HepG2 (cell line): ENCODE data around the gene SERPINA6. TPM values are rescaled to one million over a fixed set of nuclear protein-coding genes. Genes with fewer than 3 reads are reported as not detected.
A peak's percentile ranks its signal among the peaks of the same experiment; 100 is the strongest.

Experiments
- DMTF1 ChIP-seq: sonication (generic); formaldehyde crosslinking; IDR thresholded peaks from 2 replicates; pipeline ENCODE4 v1.4.0; 2020; ENCODE audit warnings: mild to moderate bottlenecking, missing genetic modification reagents
- FOSL1 ChIP-seq: sonication (generic); formaldehyde crosslinking; IDR thresholded peaks from 2 replicates; pipeline ENCODE4 v1.9.0; 2021; ENCODE audit warnings: missing genetic modification reagents, borderline replicate concordance
- HHEX ChIP-seq: IDR thresholded peaks from 2 replicates; pipeline ENCODE4 v1.6.1; 2016; ENCODE audit warnings: control low read depth
- KLF6 ChIP-seq: IDR thresholded peaks from 2 replicates; pipeline ENCODE4 v1.8.0; 2016; ENCODE audit warnings: missing biosample characterization, missing genetic modification reagents
- MAF1 ChIP-seq: sonication (generic); formaldehyde crosslinking; IDR thresholded peaks from 2 replicates; pipeline ENCODE4 v1.5.0; 2020; ENCODE audit warnings: missing genetic modification reagents, borderline replicate concordance
- MNT ChIP-seq: fragments of 450-650 bp; IDR thresholded peaks from 2 replicates; pipeline ENCODE4 v1.6.1; 2016
- NFYC ChIP-seq: IDR thresholded peaks from 2 replicates; pipeline ENCODE4 v1.6.1; 2016; ENCODE audit warnings: missing genetic modification reagents, missing compliant biosample characterization
- SNAPC4 ChIP-seq: sonication (generic); formaldehyde crosslinking; IDR thresholded peaks from 2 replicates; pipeline ENCODE4 v1.4.0; 2020; ENCODE audit warnings: mild to moderate bottlenecking, missing genetic modification reagents
- ZKSCAN8 ChIP-seq: IDR thresholded peaks from 2 replicates; pipeline ENCODE4 v1.6.1; 2016; ENCODE audit warnings: borderline replicate concordance, missing genetic modification reagents, missing compliant biosample characterization
- ZNF18 ChIP-seq: sonication (generic); formaldehyde crosslinking; IDR thresholded peaks from 2 replicates; pipeline ENCODE4 v1.8.0; 2022; ENCODE audit warnings: mild to moderate bottlenecking, missing genetic modification reagents; ENCODE audit not compliant: insufficient replicate concordance
- ZNF33A ChIP-seq: sonication (generic); formaldehyde crosslinking; IDR thresholded peaks from 2 replicates; pipeline ENCODE4 v1.5.1; 2020; ENCODE audit warnings: missing genetic modification reagents, mild to moderate bottlenecking, moderate library complexity, borderline replicate concordance
- ZNF576 ChIP-seq: sonication (generic); formaldehyde crosslinking; IDR thresholded peaks from 2 replicates; pipeline ENCODE4 v1.4.0; 2020; ENCODE audit warnings: mild to moderate bottlenecking, missing genetic modification reagents
- ZNF850 ChIP-seq: sonication (generic); formaldehyde crosslinking; conservative IDR thresholded peaks from 2 replicates; pipeline ENCODE4 v1.9.0; 2021; ENCODE audit warnings: mild to moderate bottlenecking, missing genetic modification reagents
- ZXDC ChIP-seq: sonication (generic); formaldehyde crosslinking; IDR thresholded peaks from 2 replicates; pipeline ENCODE4 v1.5.0; 2020; ENCODE audit warnings: mild to moderate bottlenecking, missing genetic modification reagents
- polyA plus RNA-seq, 8 experiments: library from polyadenylated mRNA; depleted of rRNA in 3 of 8; stranded (reverse) in 7 of 8; unstranded in 1 of 8; fragments of >200 nt; fragmentation: Illumina TruSeq in 4 of 8; extraction: Trizol in 4 of 8; gene quantifications; 2 replicates each; pipeline versions ENCODE4 v1.2.1 to v1.2.3, GENCODE V29; 2011 to 2016; ENCODE audit warnings: low read depth in 4 of 8, missing spikeins in 1 of 8, mixed read lengths in 1 of 8; ENCODE audit not compliant: insufficient read depth in 1 of 8
- total RNA-seq, 5 experiments: library from RNA; depleted of rRNA; stranded (reverse); fragments of >200 nt; fragmentation: Illumina TruSeq; extraction: Trizol; gene quantifications; 2 replicates each; pipeline ENCODE4 v1.2.3, GENCODE V29; 2016; ENCODE audit warnings: low read depth in 1 of 5

SERPINA6 gene
- total and polyA plus RNA-seq, 2 of the 13 experiments (the other 11 are each of a cell fraction or from before 2014, with no cell fraction given): 260 to 333 TPM

GRCh38 chr14:94322648-94323570 is at the start of gene SERPINA6 (continued):
- TF ChIP-seq SNAPC4 (CRISPR knock-in tag): no peak
- TF ChIP-seq MNT: no peak
- no peak for TF ChIP-seq ZNF33A (CRISPR knock-in tag)
- TF ChIP-seq ZNF18 (CRISPR knock-in tag): peak; percentile 72
- no peak for TF ChIP-seq HHEX (CRISPR knock-in tag)
- TF ChIP-seq ZNF850 (CRISPR knock-in tag): no peak
- no peak for TF ChIP-seq MAF1
- no peak for TF ChIP-seq FOSL1 (CRISPR knock-in tag)
- peak; percentile 72 for TF ChIP-seq NFYC (CRISPR knock-in tag)
- TF ChIP-seq DMTF1 (CRISPR knock-in tag): no peak
- TF ChIP-seq ZKSCAN8 (CRISPR knock-in tag): no peak
- TF ChIP-seq ZXDC (CRISPR knock-in tag): no peak
- no peak; the same call in 1 of the 2 replicates for TF ChIP-seq ZNF576 (CRISPR knock-in tag)
- TF ChIP-seq KLF6 (CRISPR knock-in tag): no peak
